A549 (cell line): ENCODE measurements around the gene MFN2. TPM values are rescaled to one million over a fixed set of nuclear protein-coding genes. Genes with fewer than 3 reads are reported as not detected.

ENCODE experiments used
- ATAC-seq, 2 experiments: fragments of 200-7000 bp in 1 of 2; fragments of >200 bp in 1 of 2; cut with Nextera tagmentation in 1 of 2; cut with Tn5 transposase in 1 of 2; 3 replicates each; pipeline versions ENCODE4 v1.8.0 to v1.9.1; 2018 to 2020; ENCODE audit warnings: mild to moderate bottlenecking in 1 of 2, moderate library complexity in 1 of 2
- CTCF ChIA-PET: fragments of 300-600 bp; sonication (Branson Sonifier 250); formaldehyde crosslinking; extraction: SDS; loops from one replicate; lab custom pipeline; 2021; ENCODE audit warnings: antibody characterized with exemption, inconsistent platforms; lab: Yijun Ruan, JAX
- POLR2A ChIA-PET: fragments of 350-600 bp; formaldehyde crosslinking; extraction: SDS; loops from one replicate; lab custom pipeline; 2021; ENCODE audit warnings: antibody characterized with exemption, inconsistent platforms; lab: Yijun Ruan, JAX
- DNase-seq, 2 experiments: peaks; one replicate each; pipeline versions ENCODE4 v3.0.0 to v3.0.0-alpha.2; 2011 to 2016; ENCODE audit warnings: low read depth in 1 of 2, low spot score in 1 of 2
- FAIRE-seq: peaks from 2 replicates; lab custom pipeline; 2011; peaks lifted over from hg19 to GRCh38; lab: Jason Lieb, UNC
- H3K27ac ChIP-seq, 2 experiments: fragments of >200 bp; sonication (Bioruptor Twin); formaldehyde crosslinking; 3 replicates each; pipeline ENCODE4 v1.5.1; 2016 to 2017
- H3K4me1 ChIP-seq: fragments of >200 bp; sonication (Bioruptor Twin); formaldehyde crosslinking; 3 replicates; pipeline ENCODE4 v1.6.1; 2016
- H3K4me2 ChIP-seq: fragments of >200 bp; sonication (Bioruptor Twin); formaldehyde crosslinking; 3 replicates; pipeline ENCODE4 v1.6.1; 2016
- H3K4me3 ChIP-seq: fragments of >200 bp; sonication (Bioruptor Twin); formaldehyde crosslinking; 3 replicates; pipeline ENCODE4 v1.5.1; 2016
- H3K9me3 ChIP-seq: fragments of >200 bp; sonication (Bioruptor Twin); formaldehyde crosslinking; 3 replicates; pipeline ENCODE4 v1.6.1; 2016
- CBX2 ChIP-seq: fragments of 200-600 bp; sonication (generic); IDR thresholded peaks from 2 replicates; pipeline ENCODE4 v1.6.1; 2016; ENCODE audit warnings: low read depth, mild to moderate bottlenecking, borderline replicate concordance
- CBX8 ChIP-seq: fragments of 200-600 bp; sonication (generic); IDR thresholded peaks from 2 replicates; pipeline ENCODE4 v1.6.1; 2016
- CHD4 ChIP-seq: fragments of 200-600 bp; sonication (generic); IDR thresholded peaks from 2 replicates; pipeline ENCODE4 v1.6.1; 2016; ENCODE audit warnings: antibody characterized with exemption, mild to moderate bottlenecking, borderline replicate concordance
- EHF ChIP-seq: fragments of 250-450 bp; sonication (Bioruptor Pico); IDR thresholded peaks from 2 replicates; pipeline ENCODE4 v1.5.0; 2020; ENCODE audit warnings: mild to moderate bottlenecking
- ESRRA ChIP-seq: fragments of 150-350 bp; IDR thresholded peaks from 2 replicates; pipeline ENCODE4 v1.6.1; 2014; ENCODE audit warnings: mild to moderate bottlenecking, low read length, borderline replicate concordance
- FOSL2 ChIP-seq, 2 experiments: fragments of 450-650 bp in 1 of 2; fragments of >200 bp in 1 of 2; sonication (Bioruptor Twin) in 1 of 2; formaldehyde crosslinking; IDR thresholded peaks; 2 replicates each; pipeline versions ENCODE4 v1.5.0 to v1.6.1; 2016 to 2020; ENCODE audit warnings: mild to moderate bottlenecking in 1 of 2, moderate library complexity in 1 of 2
- FOXS1 ChIP-seq: fragments of 250-450 bp; sonication (Bioruptor Pico); IDR thresholded peaks from 2 replicates; pipeline ENCODE4 v1.5.0; 2020; ENCODE audit warnings: mild to moderate bottlenecking, moderate library complexity
- HDAC2 ChIP-seq: fragments of 200-600 bp; sonication (generic); IDR thresholded peaks from 2 replicates; pipeline ENCODE4 v1.6.1; 2016
- HEYL ChIP-seq: fragments of 250-450 bp; sonication (Bioruptor Pico); IDR thresholded peaks from 2 replicates; pipeline ENCODE4 v1.8.0; 2021; ENCODE audit warnings: mild to moderate bottlenecking, moderate library complexity
- KDM1A ChIP-seq: fragments of 200-600 bp; sonication (generic); IDR thresholded peaks from 2 replicates; pipeline ENCODE4 v1.6.1; 2016; ENCODE audit warnings: low read depth, mild to moderate bottlenecking
- KDM5A ChIP-seq: fragments of 200-600 bp; sonication (generic); IDR thresholded peaks from 2 replicates; pipeline ENCODE4 v1.6.1; 2016; ENCODE audit warnings: antibody characterized with exemption, mild to moderate bottlenecking
- MAFK ChIP-seq: fragments of 450-650 bp; IDR thresholded peaks from 2 replicates; pipeline ENCODE4 v1.6.1; 2014; ENCODE audit not compliant: partially characterized antibody
- MAZ ChIP-seq: fragments of 150-350 bp; IDR thresholded peaks from 2 replicates; pipeline ENCODE4 v1.6.1; 2014; ENCODE audit warnings: antibody characterized with exemption, low read depth, low read length, borderline replicate concordance
- MYC ChIP-seq: IDR thresholded peaks from 2 replicates; pipeline ENCODE4 v1.6.1; 2012; ENCODE audit warnings: mild to moderate bottlenecking, inconsistent platforms, low read length, improper control_type of control experiment, borderline replicate concordance
- PHF8 ChIP-seq: fragments of 200-600 bp; sonication (generic); IDR thresholded peaks from 2 replicates; pipeline ENCODE4 v1.6.1; 2016; ENCODE audit warnings: low read depth, mild to moderate bottlenecking, antibody characterized with exemption, moderate library complexity, borderline replicate concordance
- POLR2A ChIP-seq: IDR thresholded peaks from 2 replicates; pipeline ENCODE4 v1.6.1; 2012; ENCODE audit warnings: mild to moderate bottlenecking, low read length
- RAD21 ChIP-seq, 2 experiments: fragments of >200 bp in 1 of 2; sonication (Bioruptor Twin) in 1 of 2; formaldehyde crosslinking in 1 of 2; IDR thresholded peaks in 1 of 2; conservative IDR thresholded peaks in 1 of 2; 2 replicates in 1 of 2; 3 replicates in 1 of 2; pipeline ENCODE4 v1.6.1; 2012 to 2018; ENCODE audit warnings: inconsistent platforms in 1 of 2
- RARB ChIP-seq: fragments of 250-450 bp; sonication (Bioruptor Pico); IDR thresholded peaks from 2 replicates; pipeline ENCODE4 v1.8.0; 2021; ENCODE audit warnings: mild to moderate bottlenecking, moderate library complexity
- RNF2 ChIP-seq: fragments of 200-600 bp; sonication (generic); IDR thresholded peaks from 2 replicates; pipeline ENCODE4 v1.6.1; 2016; ENCODE audit warnings: low read depth, mild to moderate bottlenecking, antibody characterized with exemption, moderate library complexity, borderline replicate concordance
- SREBF2 ChIP-seq: fragments of 450-650 bp; IDR thresholded peaks from 2 replicates; pipeline ENCODE4 v1.6.1; 2014; ENCODE audit warnings: mild to moderate bottlenecking, moderate library complexity
- TFCP2L1 ChIP-seq: fragments of 250-450 bp; sonication (Bioruptor Pico); IDR thresholded peaks from 2 replicates; pipeline ENCODE4 v1.5.0; 2021; ENCODE audit warnings: mild to moderate bottlenecking
- ZFP36 ChIP-seq: fragments of 450-650 bp; IDR thresholded peaks from 2 replicates; pipeline ENCODE4 v1.6.1; 2014; ENCODE audit warnings: borderline replicate concordance; ENCODE audit not compliant: partially characterized antibody
- ZSCAN20 ChIP-seq: fragments of 250-450 bp; sonication (Bioruptor Pico); IDR thresholded peaks from 2 replicates; pipeline ENCODE4 v1.8.0; 2022; ENCODE audit warnings: mild to moderate bottlenecking, moderate library complexity
- WGBS: methylation state at CpG from one replicate; pipeline ENCODE4 v1.1.6; 2017; ENCODE audit errors: missing lambda C conversion rate; 5-methylcytosine and 5-hydroxymethylcytosine counted together
- polyA plus RNA-seq, 4 experiments: library from polyadenylated mRNA; depleted of rRNA in 3 of 4; stranded (reverse); fragments of >200 nt; fragmentation: RNase III in 1 of 4; extraction: RNeasy Plus Mini Kit Qiagen cat#74134 plus additional on column Dnase treatment in 1 of 4; gene quantifications; 2 replicates in 3 of 4; 3 replicates in 1 of 4; pipeline ENCODE4 v1.2.3, GENCODE V29; 2011 to 2017
- TF ChIP-seq, protein P1 (sequence below): IDR thresholded peaks from 2 replicates; pipeline ENCODE4 v1.6.1; 2012
- TF ChIP-seq, protein P2 (sequence below): fragments of 450-650 bp; IDR thresholded peaks from 2 replicates; pipeline ENCODE4 v1.6.1; 2014; ENCODE audit warnings: antibody characterized with exemption
- TF ChIP-seq, protein P3 (sequence below): fragments of 150-350 bp; IDR thresholded peaks from 2 replicates; pipeline ENCODE4 v1.6.1; 2014; ENCODE audit warnings: low read depth, mild to moderate bottlenecking, low read length
- TF ChIP-seq, protein P4 (sequence below): fragments of >200 bp; sonication (Bioruptor Twin); formaldehyde crosslinking; IDR thresholded peaks from 3 replicates; pipeline ENCODE4 v1.6.1; 2016
- TF ChIP-seq, protein P5 (sequence below): fragments of 200-600 bp; sonication (generic); IDR thresholded peaks from 2 replicates; pipeline ENCODE4 v1.6.1; 2016; ENCODE audit warnings: antibody characterized with exemption, mild to moderate bottlenecking, moderate library complexity
- TF ChIP-seq, protein P6 (sequence below): IDR thresholded peaks from 2 replicates; pipeline ENCODE4 v1.6.1; 2012; ENCODE audit warnings: low read depth, borderline replicate concordance
- TF ChIP-seq, protein P7 (sequence below): fragments of 250-450 bp; sonication (Bioruptor Pico); IDR thresholded peaks from 2 replicates; pipeline ENCODE4 v1.5.0; 2020; ENCODE audit warnings: low read depth, mild to moderate bottlenecking, moderate library complexity

The MFN2 gene
- polyA plus RNA-seq, 2 of the 4 experiments (the other 2 are of a cell fraction) = 34.7 to 36.8 TPM

DNA sequence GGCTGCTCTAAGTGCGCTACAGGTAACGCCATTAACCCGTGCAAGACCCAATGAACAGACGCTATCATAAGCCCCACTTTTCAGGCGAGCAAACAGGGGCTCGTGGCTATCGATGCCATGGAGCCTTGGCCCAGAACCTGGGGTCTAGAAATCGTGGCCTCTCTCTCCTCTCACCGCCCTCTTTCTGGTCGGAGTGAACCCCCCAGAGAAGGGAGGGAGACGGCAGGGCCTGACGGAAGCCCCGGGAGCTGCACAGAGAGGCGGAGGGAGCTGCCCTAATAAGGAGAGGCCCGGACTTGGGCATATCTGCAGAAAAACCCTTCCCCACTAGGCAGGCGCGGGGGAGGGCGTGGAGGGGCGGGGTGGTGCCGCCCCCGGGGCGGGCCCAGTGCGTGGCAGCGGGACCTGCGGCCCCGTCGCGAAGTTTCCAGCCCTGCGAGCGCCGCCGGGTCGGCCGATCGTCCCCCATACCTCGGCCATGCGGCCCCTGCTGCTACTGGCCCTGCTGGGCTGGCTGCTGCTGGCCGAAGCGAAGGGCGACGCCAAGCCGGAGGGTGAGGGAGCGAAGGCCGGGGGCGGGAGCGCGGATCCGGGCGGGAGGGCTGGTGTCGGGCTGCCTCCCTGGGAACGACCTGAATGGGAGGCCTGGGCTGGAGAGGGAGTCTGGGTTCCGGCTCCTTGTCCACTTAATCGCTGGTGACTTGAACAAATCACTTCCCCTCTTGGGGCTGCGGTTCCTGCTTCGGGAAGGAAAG is 45.8 kb upstream of the MFN2 start, which contains the start of gene PLOD1:
TSS of gene PLOD1 (plus strand) at position 416 of the 755 bp plus-strand sequence. CDS start at position 479, 63 bp downstream.
- ChIA-PET POLR2A (interaction anchor here (0.6 to 1.5 kb wide), 3 partner anchors 25 to 46 kb away, joined by 3 to 13 read pairs (median 8); partner anchors contain the start of gene MFN2), CTCF (interaction anchor here (0.6 kb wide), 1 partner anchor 64 kb away, joined by 3 read pairs; no protein-coding TSS in a partner anchor)
- H3K9me3 ChIP-seq = no peaks in the 10 kb centered on the region
- DNase-seq = peak; percentile 69 to 83
- no peak for FAIRE-seq
- WGBS = 4% methylated on average over 15 of the region's 55 CpGs
- peaks cover 26% of the 10 kb centered on the region for H3K4me1 ChIP-seq
- H3K4me2 ChIP-seq = peak within 1 kb of the TSS; percentile 93
- peak; percentile 95 to 98 for ATAC-seq
- H3K4me3 ChIP-seq = peak within 1 kb of the TSS; percentile 52
- H3K27ac ChIP-seq = peak within 1 kb of the TSS; percentile 86 to 88
- TF ChIP-seq ZFP36 = no peak
- TF ChIP-seq KDM5A = no peak
- no peak for TF ChIP-seq HDAC2
- TF ChIP-seq, protein P1, sequence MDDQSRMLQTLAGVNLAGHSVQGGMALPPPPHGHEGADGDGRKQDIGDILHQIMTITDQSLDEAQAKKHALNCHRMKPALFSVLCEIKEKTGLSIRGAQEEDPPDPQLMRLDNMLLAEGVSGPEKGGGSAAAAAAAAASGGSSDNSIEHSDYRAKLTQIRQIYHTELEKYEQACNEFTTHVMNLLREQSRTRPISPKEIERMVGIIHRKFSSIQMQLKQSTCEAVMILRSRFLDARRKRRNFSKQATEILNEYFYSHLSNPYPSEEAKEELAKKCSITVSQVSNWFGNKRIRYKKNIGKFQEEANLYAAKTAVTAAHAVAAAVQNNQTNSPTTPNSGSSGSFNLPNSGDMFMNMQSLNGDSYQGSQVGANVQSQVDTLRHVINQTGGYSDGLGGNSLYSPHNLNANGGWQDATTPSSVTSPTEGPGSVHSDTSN = no peak
- TF ChIP-seq, protein P2, sequence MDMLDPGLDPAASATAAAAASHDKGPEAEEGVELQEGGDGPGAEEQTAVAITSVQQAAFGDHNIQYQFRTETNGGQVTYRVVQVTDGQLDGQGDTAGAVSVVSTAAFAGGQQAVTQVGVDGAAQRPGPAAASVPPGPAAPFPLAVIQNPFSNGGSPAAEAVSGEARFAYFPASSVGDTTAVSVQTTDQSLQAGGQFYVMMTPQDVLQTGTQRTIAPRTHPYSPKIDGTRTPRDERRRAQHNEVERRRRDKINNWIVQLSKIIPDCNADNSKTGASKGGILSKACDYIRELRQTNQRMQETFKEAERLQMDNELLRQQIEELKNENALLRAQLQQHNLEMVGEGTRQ = no peak
- TF ChIP-seq TFCP2L1 (CRISPR knock-in tag) = no peak
- TF ChIP-seq PHF8 = peak; percentile 61; the same call in 1 of the 2 replicates
- TF ChIP-seq CHD4 = no peak
- TF ChIP-seq, protein P3, sequence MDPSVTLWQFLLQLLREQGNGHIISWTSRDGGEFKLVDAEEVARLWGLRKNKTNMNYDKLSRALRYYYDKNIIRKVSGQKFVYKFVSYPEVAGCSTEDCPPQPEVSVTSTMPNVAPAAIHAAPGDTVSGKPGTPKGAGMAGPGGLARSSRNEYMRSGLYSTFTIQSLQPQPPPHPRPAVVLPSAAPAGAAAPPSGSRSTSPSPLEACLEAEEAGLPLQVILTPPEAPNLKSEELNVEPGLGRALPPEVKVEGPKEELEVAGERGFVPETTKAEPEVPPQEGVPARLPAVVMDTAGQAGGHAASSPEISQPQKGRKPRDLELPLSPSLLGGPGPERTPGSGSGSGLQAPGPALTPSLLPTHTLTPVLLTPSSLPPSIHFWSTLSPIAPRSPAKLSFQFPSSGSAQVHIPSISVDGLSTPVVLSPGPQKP = no peak
- no peak for TF ChIP-seq MAZ
- no peak for TF ChIP-seq RARB (CRISPR knock-in tag)
- TF ChIP-seq, protein P4, sequence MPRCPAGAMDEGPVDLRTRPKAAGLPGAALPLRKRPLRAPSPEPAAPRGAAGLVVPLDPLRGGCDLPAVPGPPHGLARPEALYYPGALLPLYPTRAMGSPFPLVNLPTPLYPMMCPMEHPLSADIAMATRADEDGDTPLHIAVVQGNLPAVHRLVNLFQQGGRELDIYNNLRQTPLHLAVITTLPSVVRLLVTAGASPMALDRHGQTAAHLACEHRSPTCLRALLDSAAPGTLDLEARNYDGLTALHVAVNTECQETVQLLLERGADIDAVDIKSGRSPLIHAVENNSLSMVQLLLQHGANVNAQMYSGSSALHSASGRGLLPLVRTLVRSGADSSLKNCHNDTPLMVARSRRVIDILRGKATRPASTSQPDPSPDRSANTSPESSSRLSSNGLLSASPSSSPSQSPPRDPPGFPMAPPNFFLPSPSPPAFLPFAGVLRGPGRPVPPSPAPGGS = peak; percentile 50; the same call in 1 of the 3 replicates
- TF ChIP-seq MAFK = no peak
- no peak for TF ChIP-seq HEYL
- no peak for TF ChIP-seq ESRRA
- TF ChIP-seq POLR2A = peak; percentile 85
- no peak for TF ChIP-seq FOXS1 (CRISPR knock-in tag)
- no peak for TF ChIP-seq RNF2
- TF ChIP-seq, protein P5, sequence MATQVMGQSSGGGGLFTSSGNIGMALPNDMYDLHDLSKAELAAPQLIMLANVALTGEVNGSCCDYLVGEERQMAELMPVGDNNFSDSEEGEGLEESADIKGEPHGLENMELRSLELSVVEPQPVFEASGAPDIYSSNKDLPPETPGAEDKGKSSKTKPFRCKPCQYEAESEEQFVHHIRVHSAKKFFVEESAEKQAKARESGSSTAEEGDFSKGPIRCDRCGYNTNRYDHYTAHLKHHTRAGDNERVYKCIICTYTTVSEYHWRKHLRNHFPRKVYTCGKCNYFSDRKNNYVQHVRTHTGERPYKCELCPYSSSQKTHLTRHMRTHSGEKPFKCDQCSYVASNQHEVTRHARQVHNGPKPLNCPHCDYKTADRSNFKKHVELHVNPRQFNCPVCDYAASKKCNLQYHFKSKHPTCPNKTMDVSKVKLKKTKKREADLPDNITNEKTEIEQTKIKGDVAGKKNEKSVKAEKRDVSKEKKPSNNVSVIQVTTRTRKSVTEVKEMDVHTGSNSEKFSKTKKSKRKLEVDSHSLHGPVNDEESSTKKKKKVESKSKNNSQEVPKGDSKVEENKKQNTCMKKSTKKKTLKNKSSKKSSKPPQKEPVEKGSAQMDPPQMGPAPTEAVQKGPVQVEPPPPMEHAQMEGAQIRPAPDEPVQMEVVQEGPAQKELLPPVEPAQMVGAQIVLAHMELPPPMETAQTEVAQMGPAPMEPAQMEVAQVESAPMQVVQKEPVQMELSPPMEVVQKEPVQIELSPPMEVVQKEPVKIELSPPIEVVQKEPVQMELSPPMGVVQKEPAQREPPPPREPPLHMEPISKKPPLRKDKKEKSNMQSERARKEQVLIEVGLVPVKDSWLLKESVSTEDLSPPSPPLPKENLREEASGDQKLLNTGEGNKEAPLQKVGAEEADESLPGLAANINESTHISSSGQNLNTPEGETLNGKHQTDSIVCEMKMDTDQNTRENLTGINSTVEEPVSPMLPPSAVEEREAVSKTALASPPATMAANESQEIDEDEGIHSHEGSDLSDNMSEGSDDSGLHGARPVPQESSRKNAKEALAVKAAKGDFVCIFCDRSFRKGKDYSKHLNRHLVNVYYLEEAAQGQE = no peak
- no peak for TF ChIP-seq ZSCAN20 (CRISPR knock-in tag)
- TF ChIP-seq FOSL2 (IDR thresholded peaks at IDR 0.05) = no peak
- no peak for TF ChIP-seq FOSL2 (CRISPR knock-in tag; IDR thresholded peaks at IDR 0.05)
- TF ChIP-seq CBX8 = no peak
- TF ChIP-seq RAD21 (conservative IDR thresholded peaks at IDR 0.05 in 1 of 2, IDR thresholded peaks at IDR 0.05 in 1 of 2) = no peak
- no peak for TF ChIP-seq SREBF2
- TF ChIP-seq EHF (CRISPR knock-in tag) = no peak
- TF ChIP-seq KDM1A = no peak
- TF ChIP-seq, protein P6, sequence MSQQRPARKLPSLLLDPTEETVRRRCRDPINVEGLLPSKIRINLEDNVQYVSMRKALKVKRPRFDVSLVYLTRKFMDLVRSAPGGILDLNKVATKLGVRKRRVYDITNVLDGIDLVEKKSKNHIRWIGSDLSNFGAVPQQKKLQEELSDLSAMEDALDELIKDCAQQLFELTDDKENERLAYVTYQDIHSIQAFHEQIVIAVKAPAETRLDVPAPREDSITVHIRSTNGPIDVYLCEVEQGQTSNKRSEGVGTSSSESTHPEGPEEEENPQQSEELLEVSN = 0 out of 2 replicates have a peak, but pooled peaks have one; percentile 22
- no peak for TF ChIP-seq CBX2
- TF ChIP-seq MYC = no peak
- TF ChIP-seq, protein P7, sequence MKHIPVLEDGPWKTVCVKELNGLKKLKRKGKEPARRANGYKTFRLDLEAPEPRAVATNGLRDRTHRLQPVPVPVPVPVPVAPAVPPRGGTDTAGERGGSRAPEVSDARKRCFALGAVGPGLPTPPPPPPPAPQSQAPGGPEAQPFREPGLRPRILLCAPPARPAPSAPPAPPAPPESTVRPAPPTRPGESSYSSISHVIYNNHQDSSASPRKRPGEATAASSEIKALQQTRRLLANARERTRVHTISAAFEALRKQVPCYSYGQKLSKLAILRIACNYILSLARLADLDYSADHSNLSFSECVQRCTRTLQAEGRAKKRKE (CRISPR knock-in tag) = no peak
